Posterior vena cava (tissue), 2 donors: ENCODE data around the gene WDPCP. TPM values are rescaled to one million over a fixed set of nuclear protein-coding genes. Genes with fewer than 3 reads are reported as not detected.
"Not testable (repeated sequence)": the region's sequence is repeated elsewhere in the genome, so short reads cannot be mapped to it uniquely, and the experiment has no call there.

Experiments used
- DNase-seq: peaks from one replicate; pipeline ENCODE4 v3.0.0-alpha.2; 2020; ENCODE audit warnings: low spot score
- intact Hi-C, 2 donors: fragments of 100-400 bp; cut with DNase I; formaldehyde crosslinking; loops; one replicate each; pipeline versions ENCODE4 v1.14.1 to v1.14.2; 2022 to 2023
- total RNA-seq, 2 donors: library from RNA; stranded (reverse); fragmentation: NEBNext Ultra II Directional; extraction: Animal tissue kit (Norgen Biotek cat#: 25700); gene quantifications; one replicate each; pipeline ENCODE4 v1.2.1, GENCODE V29; 2021
- donor health status: DM: yes; HTN: yes; CAD: no.
- donor health status: DM: yes; HTN: yes; CAD: no.

The WDPCP gene
- total RNA-seq, 2 donors from 2014 or later: 19.5 to 20.0 TPM

DNA sequence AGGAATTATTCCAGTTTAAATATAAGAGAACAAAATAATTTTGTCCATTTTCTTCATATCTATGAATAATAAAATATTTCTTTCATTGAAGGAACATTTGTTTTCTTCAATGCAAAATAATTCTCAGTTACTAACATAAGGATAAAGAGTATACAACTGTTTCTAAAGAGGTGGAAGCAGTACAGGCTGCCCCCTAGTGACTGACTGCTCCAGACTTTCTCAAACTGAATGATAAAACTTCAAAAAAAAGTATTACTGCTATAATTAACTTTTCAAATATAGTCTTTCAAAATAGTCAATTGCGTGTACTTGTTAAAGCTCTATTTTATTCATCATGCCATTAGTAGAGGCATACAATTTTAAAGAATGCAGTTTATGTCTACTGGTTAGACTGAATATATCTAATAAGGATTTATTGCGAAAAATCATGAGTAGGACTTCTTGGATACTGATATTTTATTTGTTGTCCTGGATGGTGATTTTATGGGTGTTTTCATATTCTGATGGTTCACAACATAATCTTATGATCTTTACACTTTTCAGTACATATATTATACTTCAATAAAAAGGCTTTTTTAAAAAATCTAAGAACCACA, 100.1 kb downstream of the WDPCP start:
- DNase-seq: no peak

DNA sequence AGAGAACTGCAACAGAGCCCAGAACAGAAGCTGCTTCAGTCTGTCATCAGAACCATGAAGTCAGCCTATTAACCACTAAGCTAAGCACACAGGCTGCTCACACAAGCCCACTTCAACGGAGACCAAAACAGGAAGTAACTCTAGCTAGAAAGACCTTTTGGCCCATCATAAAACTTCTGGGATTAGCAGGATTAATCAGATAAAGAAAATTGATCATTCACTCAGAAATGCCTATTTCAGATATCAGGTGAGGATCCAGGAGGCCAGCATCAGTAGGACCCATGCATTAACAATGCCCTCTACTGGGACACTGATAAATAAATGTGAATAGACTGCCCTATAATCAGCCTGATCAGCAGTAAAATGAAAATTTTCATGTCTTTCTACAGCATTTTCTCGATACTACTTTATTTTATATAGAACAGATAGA, 101.4 kb downstream of the WDPCP start:
- no peak for DNase-seq
- intact Hi-C loops: no loop called here

More for the DNA sequence above, 100.1 kb downstream of the WDPCP start:
- intact Hi-C loops: no loop called here

DNA sequence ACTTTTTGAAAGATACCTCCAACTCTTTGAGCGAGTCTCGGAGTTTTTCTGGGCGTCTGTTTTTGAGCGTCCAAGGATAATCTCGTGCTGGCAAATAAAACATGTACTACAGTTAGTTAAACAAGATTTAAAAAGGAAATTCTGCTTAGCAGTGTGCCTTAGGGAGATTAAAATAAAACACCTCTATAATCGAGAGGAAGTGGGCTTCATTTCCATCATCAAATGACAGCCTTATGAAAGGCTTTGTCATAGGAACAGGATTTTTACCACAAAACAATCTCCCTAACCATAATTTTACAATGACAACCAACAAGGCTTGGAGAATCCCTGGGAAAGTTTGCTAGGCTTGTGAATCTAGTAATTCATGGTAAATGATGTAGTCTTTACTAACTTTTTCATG, 103.4 kb downstream of the WDPCP start:
- no peak for DNase-seq
- intact Hi-C loops: no loop called here

DNA sequence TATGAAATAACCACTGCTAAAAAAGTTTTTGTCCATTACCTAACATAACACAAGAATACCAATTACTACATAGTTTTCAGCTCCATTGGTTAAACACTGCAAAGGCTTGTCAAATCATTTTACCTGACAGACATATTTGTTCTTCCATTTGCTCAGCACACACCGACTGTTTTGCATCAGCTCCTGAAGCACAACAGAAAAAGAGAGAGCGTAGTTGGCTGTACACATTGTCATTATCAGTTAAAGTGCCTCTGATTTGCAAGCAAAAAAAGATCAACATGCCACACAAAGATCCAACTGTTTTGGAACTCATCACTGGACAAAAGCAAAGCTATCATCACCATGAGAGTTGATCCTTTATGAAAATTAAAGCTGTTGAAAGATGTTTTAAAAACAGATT, 103.8 kb downstream of the WDPCP start:
- intact Hi-C loops: no loop called here
- DNase-seq: no peak

DNA sequence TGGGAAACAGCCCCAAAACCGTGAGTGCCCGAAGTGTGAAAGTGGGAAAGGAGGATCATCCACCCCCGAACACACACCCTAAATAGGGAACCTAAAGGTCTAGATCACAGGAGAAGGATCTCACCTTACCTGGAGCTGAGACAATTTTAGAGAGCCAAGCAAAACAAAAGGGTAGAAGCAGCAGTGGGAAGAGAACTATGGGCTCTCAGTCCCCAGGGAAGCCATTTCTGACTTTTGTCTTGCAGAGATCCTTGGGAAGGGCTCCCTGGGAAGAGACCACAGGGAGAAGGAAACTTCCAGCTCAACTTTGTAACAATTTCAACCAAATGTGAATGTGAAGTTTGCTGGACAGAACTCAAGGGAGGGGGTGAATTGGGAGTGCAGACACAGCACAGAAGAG, 110.6 kb downstream of the WDPCP start:
- intact Hi-C loops: no loop called here
- no peak for DNase-seq

DNA sequence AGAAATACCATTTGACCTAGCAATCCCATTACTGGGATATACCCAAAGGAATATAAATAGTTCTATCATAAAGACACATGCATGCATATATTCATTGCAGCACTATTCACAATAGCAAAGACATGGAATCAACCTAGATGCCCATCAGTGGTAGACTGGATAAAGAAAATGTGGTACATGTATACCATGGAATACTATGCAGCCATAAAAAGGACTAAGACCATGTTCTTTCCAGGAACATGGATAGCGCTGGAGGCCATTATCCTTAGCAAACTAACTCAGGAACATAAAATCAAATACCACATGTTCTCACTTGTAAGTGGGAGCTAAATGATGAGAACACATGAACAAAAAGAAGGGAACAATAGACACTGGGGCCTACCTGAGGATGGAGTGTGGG, 119.0 kb downstream of the WDPCP start:
- intact Hi-C loops, DNase-seq: not testable (repeated sequence)

DNA sequence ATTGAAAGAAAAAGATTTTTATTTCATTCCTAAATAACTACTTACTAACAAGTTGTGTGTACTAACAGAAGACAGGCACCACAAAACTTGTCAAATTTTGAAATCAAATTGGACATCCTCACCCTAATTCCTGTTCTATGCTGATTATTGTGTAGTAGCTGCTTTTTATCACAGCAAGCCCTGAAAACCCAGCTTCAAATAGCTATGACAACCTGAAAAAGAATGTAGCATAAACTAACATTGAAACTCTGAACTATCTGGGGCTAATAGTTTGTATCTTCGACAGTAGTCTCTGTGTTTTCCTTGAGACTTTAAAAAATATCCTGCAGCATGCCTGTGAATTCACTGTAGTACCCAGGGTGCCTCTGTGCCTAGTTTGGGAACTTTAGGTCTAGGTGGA, 122.6 kb downstream of the WDPCP start:
- intact Hi-C loops: no loop called here
- DNase-seq: no peak

DNA sequence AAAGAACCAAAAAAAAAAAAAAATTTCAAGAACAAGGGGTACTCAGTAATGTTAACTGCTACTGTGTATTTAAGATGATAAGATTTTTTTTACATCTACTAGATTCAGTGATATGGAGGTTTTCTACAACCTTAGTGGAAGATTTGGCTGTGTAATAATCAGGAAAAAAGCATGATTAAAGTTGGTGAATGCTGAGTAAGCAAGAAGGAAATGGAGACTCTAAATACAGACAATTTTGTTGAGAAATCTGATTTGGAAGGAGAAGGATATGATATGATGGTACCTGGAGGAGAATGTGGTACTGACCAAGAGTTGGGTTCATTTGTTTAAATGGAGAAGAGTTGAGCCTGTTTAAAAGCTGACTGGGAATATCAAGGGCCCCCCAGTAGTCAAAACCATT, 125.1 kb downstream of the WDPCP start:
- no peak for DNase-seq
- intact Hi-C loops: no loop called here

DNA sequence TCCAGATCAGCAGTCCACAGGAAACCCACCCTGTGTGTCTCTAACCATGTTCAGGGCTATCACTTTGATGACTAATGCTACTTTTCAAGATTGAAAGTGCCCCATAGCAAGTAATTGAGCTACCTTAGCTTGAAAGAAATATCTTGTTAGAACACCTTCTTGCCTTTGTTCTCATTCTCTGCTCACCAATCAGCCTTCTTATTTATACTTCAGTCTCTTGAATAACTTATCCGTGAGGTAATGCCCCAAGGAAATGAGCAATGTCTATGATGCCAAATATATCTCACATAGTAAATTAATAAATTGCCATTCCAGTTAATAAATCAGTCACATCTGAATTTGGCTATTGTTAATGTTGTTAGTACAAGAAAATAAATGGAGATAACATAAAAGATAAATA, 141.6 kb downstream of the WDPCP start:
- no peak for DNase-seq
- intact Hi-C loops: no loop called here

DNA sequence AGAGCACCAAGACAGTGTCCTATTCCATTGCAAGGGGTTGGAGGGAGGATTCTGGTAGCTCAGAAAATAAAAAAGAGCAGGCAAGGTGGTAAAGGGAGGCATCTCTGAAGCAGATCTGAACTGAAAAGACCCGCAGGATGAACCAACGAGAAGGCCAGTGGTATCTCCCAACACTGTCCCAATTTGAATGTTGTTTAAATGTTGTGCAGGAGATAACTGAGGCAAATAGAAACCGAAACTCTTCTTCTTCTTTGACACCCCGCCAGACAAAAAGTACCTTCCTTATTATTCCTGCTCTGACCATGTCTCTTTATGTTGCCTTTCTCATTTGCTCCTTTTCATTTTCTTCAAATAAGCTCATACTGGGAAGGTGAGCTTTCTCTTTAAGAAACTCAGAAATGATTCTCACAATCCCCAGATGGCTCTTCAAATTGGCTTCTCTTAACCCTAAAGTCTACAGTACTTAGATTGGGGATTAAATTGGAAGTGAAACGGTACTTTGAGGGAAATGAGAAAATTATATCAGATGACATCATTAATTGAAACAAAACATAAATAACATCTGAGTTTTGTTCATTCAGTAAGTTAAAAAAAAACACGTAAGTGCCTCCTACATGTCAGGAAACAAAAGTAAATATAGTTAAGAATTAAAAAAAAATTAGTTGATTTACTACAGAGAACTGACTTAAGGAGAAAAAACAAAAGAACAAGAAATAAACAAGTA, 143.6 kb downstream of the WDPCP start:
- DNase-seq: no peak
- intact Hi-C loops: no loop called here

DNA sequence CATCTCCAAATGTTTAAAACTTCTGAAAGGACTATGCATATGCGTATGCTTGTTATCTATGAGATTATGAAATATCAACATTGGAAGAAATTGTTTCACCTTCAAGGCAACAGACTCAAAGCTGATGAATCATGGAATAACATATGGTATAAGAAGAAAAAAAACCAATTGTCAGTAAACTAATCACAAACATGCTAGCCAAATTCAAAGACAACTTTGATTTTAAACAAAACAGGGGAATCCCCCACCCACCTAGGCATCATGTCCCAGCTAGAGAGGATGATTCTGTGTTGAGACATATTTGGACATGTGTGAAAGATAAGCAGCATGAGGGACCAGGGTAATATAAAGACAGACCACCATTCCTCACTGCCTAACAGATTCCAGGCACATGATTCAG, 147.7 kb downstream of the WDPCP start:
- DNase-seq: no peak
- intact Hi-C loops: no loop called here

DNA sequence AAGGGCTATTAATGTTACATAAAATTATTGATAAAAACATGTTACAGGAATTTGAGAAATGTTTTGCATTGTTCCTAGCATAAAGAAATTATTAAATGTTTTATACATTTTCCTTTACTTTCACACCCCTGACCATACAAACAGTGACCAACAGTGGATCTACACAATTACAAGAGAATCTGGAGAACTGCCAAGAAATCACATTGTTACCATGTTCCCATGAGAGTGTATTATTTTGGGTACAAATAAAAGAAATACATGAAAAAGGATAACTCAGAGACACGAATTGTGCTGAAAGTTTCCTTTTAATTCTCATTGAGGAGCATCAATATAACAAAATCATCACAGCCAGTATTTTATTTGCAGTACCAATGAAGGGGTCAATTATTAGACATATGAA, 150.1 kb downstream of the WDPCP start:
- no peak for DNase-seq
- intact Hi-C loops: no loop called here

DNA sequence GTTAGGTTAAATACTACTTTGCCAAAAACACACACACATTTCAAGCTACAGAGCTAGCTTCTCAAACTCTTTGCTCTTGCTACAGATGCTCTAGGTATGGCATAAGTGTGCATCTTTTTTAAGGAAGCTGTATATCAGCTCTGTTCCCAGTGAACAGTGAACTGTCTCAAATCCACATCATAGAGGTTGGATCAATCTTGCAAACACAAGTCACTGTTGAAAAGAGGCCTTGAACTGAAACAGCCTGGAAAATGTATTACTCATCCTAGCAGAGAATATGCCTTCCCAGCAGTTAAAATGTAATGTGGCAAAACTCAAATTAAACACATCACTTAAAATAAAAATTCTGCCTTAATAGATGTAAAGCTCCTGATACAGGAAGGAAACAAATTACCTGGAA, 151.8 kb downstream of the WDPCP start:
- intact Hi-C loops: no loop called here
- no peak for DNase-seq

DNA sequence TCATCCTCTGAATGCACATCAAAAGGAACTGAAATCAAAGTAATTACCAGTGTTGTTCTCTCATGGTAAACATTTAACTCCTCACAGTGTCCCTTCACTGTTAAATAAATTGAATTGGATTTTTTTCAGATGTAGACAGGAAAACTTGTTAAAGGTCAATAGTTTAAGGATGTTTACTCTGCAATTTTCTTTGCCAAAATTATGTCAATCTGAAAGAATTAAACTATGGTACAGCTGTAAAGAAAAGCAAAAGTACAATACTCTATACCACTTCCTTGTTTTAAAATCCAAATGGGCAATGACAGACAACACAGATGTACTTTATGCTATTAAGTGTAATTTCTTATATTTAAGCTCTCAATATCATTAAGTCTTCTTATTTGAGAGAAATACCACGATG, 153.2 kb downstream of the WDPCP start:
- no peak for DNase-seq
- intact Hi-C loops: no loop called here

DNA sequence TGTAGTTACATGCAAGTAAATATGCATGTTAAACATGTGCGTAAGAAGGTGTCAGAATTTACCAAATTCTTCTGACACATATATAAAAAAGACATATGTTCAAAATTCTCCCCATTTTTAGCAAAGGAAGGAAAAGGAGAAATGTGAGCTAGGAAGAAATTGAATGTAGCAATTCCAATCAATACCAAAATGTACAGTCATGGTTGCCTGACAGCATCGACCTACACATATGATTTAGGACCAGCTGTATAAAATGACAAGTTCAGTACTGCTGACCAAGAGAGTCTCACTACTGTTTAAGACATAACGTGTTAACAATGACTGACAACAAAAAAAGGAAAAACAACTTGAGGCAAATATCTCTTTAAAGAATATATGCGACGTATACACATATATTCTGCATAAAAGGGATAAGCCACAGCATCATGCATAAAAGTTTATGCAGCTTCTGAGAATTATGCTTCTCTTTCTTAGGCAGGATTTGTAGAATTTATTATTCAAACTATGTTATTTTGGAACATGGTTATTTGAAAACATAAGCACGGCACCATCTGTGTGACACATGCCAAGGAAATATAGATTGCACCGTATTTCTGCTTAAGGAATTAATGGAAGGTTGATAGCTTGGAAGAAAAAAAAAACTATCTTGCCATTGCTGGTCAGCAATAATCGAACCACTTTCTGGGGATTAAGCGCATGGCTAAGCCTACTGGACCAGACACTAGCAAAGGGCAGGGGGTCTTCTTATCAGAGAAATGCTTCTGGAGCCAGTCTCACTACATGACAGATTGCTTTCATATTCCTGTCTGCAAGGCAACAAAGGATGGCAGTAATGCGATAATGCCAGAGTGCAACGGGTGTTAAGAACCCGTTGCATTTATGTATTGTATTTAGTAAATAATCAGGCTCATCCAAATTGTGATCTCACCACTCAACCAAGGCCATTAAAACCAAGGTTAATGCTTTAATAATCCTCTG, 154.0 kb downstream of the WDPCP start:
- intact Hi-C loops: no loop called here

DNA sequence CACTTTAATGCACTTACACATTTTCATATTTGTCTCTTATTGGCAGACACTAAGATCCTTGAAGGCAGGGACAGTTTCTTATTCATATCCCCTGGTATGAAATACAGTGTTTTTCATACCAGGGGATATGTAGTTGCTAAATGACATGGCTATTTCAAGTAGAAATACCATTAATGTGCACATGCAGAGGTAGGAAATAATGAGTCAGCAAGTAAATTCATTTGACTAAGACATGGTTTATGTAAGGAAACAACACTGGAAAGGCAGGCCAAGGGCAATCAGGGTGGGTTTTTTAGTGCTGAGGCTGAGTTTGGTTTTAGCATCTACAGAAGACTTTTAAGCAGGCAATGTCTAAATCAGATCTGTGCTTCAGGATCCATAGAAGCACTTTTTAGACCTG, 155.9 kb downstream of the WDPCP start:
- intact Hi-C loops: no loop called here
- DNase-seq: no peak

More for the DNA sequence above, 154.0 kb downstream of the WDPCP start:
- DNase-seq: no peak

DNA sequence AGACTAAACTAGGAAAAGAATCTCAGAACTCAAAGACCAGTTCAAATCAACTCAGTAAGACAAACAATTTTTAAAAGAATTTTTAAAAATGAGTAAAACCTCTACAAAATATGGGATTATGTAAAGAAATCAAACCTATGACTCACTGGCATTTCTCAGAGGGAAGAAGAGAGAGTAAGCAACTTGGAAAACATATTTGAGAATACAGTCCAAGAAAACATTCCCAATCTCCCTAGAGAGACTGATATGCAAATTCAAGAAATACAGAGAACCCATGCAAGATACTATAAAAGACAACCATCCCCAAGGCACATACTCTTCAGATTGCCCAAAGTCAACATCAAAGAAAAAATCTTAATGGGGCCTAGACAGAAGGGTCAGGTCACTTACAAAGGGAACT, 162.7 kb downstream of the WDPCP start:
- intact Hi-C loops: no loop called here
- no peak for DNase-seq

DNA sequence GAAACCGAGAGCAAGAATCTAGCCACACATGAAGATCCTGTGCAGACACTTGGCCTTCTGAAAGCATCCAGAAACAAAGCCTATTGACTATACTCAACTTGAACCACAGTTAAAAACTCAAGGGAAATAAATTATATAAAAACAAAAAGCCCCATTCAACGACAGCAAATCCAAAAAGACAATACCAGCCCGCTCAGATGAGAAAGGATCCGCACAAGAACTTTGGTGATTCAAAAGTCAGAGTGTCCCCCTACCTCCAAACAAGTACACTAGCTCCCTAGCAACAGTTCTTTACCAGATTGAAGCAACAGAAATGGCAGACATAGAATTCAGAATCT, 163.2 kb downstream of the WDPCP start:
- no peak for DNase-seq
- intact Hi-C loops: no loop called here

DNA sequence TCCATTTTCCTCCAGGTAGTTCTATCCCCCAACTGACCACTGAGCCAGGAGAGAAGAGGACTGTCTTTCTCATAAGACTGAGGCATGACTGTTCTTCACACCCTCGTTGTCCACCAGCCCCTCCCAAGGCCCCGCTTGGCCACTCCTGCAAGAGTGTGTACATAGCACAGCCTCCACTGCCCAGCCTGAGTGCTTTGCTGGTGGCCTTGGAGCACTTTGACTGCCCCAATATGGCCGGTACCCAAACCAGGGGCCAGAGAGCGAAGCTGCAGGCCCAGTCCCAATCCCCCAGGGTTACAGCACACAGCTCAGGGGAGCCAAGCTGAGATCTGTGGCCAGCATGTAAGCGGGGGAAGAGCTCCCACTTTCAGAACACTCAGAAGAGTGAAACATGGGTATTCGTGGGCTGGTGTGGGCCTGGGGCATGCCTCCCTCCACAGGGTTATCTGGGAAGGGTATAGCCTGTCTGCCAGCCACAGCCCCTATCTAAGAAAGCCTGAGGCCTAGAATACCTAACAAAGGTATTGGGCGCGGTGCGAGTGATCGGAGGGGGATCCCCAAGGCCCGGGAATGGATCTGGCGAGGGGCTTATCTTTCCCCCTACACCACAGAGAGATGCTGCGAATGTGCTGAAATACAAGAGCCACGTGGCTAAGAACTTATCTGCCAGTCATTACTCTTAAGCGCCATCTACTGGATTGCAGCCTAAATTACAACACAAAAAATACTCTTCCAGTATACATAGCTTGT, 163.8 kb downstream of the WDPCP start:
- intact Hi-C loops: no loop called here
- peak; percentile 67 for DNase-seq

DNA sequence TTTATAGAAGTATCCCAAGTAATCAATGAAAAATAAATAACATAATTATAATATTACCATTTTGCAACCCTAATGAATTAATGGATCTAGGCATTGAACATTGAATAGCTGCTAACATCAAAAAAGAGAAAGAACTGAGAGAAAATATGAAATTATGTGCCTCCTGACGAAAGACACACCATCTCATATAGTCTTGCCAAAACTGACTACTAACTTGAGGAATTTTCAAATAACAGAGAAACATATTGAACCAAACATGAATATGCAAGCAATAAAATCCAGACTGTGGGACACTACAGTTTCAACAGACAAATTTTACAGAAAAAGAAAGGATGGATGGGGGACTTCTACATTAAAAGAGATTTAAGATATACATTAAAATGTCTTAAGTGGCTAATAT, 165.7 kb downstream of the WDPCP start:
- DNase-seq: no peak
- intact Hi-C loops: no loop called here
